Muscle layer of duodenum (tissue), 2 donors: ENCODE measurements around the gene KIF3A.

ENCODE experiments used
- H3K27ac ChIP-seq: one replicate; pipeline ENCODE4 v1.7.0; 2013; ENCODE audit warnings: mild to moderate bottlenecking, low read length
- H3K27me3 ChIP-seq: one replicate; pipeline ENCODE4 v1.7.0; 2013; ENCODE audit warnings: low read depth, mild to moderate bottlenecking, control low read depth, low read length
- H3K36me3 ChIP-seq, 2 donors: one replicate each; pipeline ENCODE4 v1.7.0; 2013; ENCODE audit warnings: low read length in 2 of 2, control low read depth in 1 of 2, mild to moderate bottlenecking in 1 of 2; ENCODE audit not compliant: insufficient read depth in 2 of 2, control insufficient read depth in 1 of 2
- H3K4me1 ChIP-seq, 2 donors: one replicate each; pipeline ENCODE4 v1.7.0; 2013; ENCODE audit warnings: low read length in 2 of 2, mild to moderate bottlenecking in 2 of 2, control low read depth in 1 of 2, moderate library complexity in 1 of 2; ENCODE audit not compliant: insufficient read depth in 2 of 2, control insufficient read depth in 1 of 2
- H3K4me3 ChIP-seq, 2 donors: one replicate each; pipeline ENCODE4 v1.7.0; 2013; ENCODE audit warnings: low read length in 2 of 2, low read depth in 1 of 2, mild to moderate bottlenecking in 1 of 2
- H3K9me3 ChIP-seq, 2 donors: one replicate each; pipeline ENCODE4 v1.7.0; 2013; ENCODE audit warnings: low read length in 2 of 2, control low read depth in 1 of 2, mild to moderate bottlenecking in 1 of 2; ENCODE audit not compliant: control insufficient read depth in 1 of 2
- donor health status: healthy.

Gene KIF3A

DNA sequence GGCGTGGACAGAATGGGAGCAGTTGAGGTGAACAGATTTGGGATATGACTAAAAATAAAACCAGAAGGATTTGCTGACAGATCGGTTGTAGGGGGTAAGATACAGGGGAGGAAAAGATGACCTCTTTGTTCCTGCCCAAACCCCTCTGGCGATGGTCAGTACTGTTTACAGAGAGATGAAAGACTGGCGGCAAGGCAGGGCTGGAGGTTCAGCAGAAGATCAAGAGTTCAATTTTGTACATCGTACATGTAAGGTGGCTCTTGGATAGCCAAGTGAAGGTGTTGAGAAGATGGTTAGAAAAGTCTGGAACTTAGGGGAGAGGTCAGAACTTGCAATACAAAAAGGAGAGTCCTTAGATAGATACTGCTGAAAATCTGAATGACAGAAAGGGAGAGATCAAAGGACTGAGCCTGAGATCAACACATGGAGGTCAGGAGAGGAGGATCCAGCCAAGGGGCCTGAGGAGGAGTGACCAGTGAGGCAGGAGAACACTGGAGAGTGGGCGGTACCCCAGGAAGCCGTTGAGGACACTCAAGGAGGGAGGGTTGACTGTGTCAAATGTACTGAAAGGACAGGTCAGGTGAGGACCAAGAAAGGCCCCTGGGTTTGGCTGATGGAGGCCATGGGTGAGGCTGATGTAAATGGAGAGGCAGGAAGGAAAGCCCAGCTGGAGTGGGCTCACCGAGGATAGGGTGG, 56.4 kb downstream of the KIF3A start:
- H3K9me3 ChIP-seq, result no peaks in the 10 kb centered on the region
- H3K27ac ChIP-seq, result no peak overlapping the region
- no peaks in the 10 kb centered on the region for H3K4me1 ChIP-seq
- H3K27me3 ChIP-seq, result no peaks in the 10 kb centered on the region
- H3K4me3 ChIP-seq, result no peak overlapping the region
- no peaks in the 10 kb centered on the region for H3K36me3 ChIP-seq

DNA sequence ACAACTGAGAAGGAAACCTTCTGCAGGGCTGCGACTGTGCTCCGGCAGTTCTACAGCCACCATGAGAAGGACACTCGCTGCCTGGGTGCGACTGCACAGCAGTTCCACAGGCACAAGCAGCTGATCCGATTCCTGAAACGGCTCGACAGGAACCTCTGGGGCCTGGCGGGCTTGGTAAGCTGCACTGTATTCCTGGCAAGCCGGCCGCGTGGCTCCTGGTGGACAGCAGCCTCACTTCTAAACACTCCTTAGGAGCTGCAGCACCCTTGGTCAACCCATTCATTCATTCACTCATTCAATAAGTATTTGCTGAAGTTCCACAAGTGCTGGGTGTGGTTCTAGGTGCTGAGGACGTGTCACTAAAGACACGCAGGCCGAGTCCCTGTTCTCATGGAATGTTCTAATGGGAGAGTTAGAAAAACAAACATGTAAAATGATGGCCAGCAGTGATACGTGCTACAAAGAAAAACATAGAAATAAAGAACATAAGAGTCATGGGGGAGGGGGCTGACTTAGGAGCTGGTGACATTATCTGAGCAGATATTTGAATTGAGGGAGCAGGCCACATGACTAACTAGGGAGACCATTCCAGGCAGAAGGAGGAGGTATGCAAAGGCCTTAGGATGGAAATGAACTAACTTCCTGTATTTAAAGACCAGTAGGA, 57.5 kb downstream of the KIF3A start:
- H3K36me3 ChIP-seq, result no peaks in the 10 kb centered on the region
- no peak overlapping the region for H3K4me3 ChIP-seq
- H3K4me1 ChIP-seq, result no peaks in the 10 kb centered on the region
- H3K9me3 ChIP-seq, result no peaks in the 10 kb centered on the region
- no peak overlapping the region for H3K27ac ChIP-seq
- no peaks in the 10 kb centered on the region for H3K27me3 ChIP-seq

DNA sequence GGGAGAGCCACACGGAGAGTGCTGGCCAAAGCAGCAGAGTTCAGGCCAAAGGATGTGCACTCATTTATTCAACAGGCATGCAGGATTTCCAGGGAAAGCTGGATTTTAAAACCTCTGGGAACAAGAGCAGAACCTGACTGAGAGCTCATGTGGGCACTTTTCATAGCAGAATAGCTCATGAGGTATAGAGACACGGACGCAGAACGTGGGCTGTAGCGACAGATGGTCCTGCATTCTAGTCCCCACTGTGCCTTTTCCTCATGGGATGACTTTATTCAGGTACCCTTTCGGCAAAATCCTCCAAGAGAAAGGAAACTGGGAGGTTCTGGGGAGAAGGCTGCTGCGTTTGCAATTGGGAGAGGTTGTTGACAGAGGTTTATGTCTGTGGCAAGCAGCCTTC, 58.2 kb downstream of the KIF3A start:
- no peaks in the 10 kb centered on the region for H3K27me3 ChIP-seq
- no peaks in the 10 kb centered on the region for H3K4me1 ChIP-seq
- H3K9me3 ChIP-seq, result no peaks in the 10 kb centered on the region
- H3K4me3 ChIP-seq, result no peak overlapping the region
- H3K36me3 ChIP-seq, result no peaks in the 10 kb centered on the region
- no peak overlapping the region for H3K27ac ChIP-seq

GRCh38 chr5:132678735-132679134, 58.6 kb downstream of the KIF3A start:
- Histone ChIP-seq H3K36me3 (no peaks in the 10 kb centered on the region), H3K9me3 (no peaks in the 10 kb centered on the region), H3K4me1 (no peaks in the 10 kb centered on the region), H3K27me3 (no peaks in the 10 kb centered on the region), H3K27ac (no peak overlapping the region), H3K4me3 (no peak overlapping the region)

DNA sequence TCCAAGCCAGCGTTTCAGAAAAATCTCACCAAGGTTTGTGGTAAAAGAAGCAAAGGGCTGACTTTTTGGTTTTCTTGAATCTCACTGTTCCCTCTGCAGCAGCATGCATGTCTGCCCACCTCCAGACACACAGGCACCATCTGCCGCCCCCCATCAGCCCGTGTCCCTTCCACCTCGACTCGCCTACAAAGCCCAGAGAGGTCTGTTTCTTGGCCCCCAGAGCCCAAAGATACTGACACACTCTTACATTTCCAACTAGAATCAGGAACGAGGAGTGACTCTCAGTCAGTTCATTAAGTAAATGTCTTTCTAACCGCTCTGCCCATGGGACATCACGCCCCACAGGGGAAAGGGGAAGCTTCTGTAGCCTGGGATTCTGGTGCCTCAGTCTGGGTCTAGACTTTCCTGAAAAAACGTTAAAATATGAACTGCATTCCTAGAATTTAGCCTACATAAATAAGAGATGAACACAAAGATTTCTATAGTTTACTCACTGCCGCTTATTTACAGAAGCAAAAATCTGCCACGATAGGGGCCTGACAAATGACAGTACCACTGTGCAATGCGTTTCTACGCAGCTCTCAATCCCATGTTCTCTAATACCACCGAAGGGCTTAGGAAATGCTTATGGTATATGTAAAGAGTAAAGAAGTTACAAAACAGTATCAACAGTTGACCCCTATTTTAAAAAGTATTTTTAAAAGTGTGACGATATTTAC, 59.5 kb downstream of the KIF3A start:
- no peaks in the 10 kb centered on the region for H3K9me3 ChIP-seq
- H3K27me3 ChIP-seq, result no peaks in the 10 kb centered on the region
- no peaks in the 10 kb centered on the region for H3K36me3 ChIP-seq
- no peaks in the 10 kb centered on the region for H3K4me1 ChIP-seq
- H3K27ac ChIP-seq, result no peak overlapping the region
- no peak overlapping the region for H3K4me3 ChIP-seq

- Histone ChIP-seq H3K4me1 (no peaks in the 10 kb centered on the region), H3K36me3 (no peaks in the 10 kb centered on the region), H3K4me3 (no peak overlapping the region), H3K27me3 (no peaks in the 10 kb centered on the region), H3K9me3 (no peaks in the 10 kb centered on the region), H3K27ac (no peak overlapping the region)
These were observed 60.2 kb downstream of the KIF3A start for GRCh38 chr5:132677191-132677590.

DNA sequence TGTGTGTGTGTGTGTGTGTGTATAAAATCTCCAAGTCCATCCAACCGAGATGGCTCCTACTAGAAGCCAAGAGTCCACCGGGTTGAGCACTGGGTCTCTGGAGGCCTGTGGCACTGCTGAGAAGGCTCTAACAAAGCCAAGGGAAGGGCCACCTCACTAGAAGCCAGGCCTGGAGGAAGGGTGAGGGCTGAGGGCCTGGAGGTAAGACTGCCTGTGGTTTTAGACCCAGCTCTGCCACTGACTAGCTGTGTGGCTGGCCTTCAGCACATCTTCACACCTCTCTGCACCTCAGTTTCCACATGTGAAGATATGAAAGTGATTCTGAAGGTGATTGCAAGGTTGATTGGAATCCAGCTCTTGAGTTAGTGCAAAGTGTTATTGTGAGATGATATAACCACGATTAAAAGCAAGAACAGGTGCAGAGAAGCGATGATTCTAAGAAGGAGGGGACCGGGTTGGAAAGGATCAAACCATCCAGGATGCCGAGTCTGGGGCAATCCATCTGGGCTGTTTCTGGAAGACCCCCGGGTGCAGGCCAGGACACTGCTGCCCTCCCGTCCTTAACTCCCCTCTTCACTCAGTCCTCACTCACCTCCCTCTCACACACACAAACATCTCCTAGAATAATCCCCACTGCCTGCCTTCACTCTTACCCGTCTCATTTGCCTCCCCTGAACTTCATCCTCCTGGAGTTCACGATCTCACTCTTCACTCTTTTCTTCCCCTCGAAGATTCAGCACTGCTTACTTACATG, 61.2 kb downstream of the KIF3A start:
- H3K4me1 ChIP-seq, result no peaks in the 10 kb centered on the region
- no peaks in the 10 kb centered on the region for H3K36me3 ChIP-seq
- no peaks in the 10 kb centered on the region for H3K9me3 ChIP-seq
- H3K27ac ChIP-seq, result no peak overlapping the region
- H3K27me3 ChIP-seq, result no peaks in the 10 kb centered on the region
- no peak overlapping the region for H3K4me3 ChIP-seq

DNA sequence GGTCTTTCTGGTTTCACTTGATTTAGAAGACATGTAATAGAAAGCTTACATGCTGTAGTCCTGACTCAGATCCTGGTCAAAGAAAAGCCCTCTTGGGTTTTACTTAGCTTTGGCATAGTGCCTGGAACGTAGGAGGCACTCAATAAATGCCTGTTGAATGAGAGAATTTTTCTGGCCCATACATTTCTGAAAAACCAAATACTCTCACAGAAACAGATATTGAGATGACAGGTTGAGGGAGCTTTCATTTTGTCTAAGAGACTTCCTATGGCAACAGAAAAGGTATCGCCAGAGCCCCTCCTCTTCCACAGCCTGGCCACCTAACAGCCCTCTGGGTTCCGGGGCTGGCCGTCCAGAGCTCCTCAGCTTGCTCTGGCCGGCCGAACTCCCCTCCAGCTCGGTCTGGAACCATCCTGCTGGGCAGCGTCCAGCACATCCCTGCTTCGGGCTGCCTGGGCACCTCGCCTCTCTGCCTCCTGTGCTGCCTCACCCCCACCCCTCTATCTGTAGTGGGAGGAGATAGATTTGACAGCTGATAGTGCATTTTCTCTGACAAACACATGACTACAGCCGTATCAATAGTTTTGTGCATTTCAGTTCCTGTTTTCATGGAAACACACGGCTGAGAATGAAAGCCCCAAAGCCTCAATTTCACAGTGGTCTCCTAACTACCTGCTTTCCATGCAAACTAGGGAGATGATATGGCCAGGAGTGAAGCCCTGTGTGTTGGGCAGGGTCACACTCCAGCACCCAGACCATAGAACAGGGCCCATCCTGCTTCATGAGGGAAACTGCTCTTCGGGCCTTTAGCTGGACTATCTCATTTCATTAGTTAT, 62.5 kb downstream of the KIF3A start:
- Histone ChIP-seq H3K4me1 (no peaks in the 10 kb centered on the region), H3K4me3 (peak overlapping the region in 1 of 2 donors; percentile 3), H3K27me3 (no peaks in the 10 kb centered on the region), H3K9me3 (no peaks in the 10 kb centered on the region), H3K36me3 (no peaks in the 10 kb centered on the region), H3K27ac (peak overlapping the region; percentile 53)

- Histone ChIP-seq H3K4me1 (no peaks in the 10 kb centered on the region), H3K27ac (peak within 1 kb of the TSS; percentile 53), H3K4me3 (peak within 1 kb of the TSS in 1 of 2 donors; percentile 3), H3K9me3 (no peaks in the 10 kb centered on the region), H3K27me3 (no peaks in the 10 kb centered on the region), H3K36me3 (no peaks in the 10 kb centered on the region)
These were observed 63.3 kb downstream of the KIF3A start, which contains the start of gene IL4 for GRCh38 chr5:132673939-132674630. IL4 (plus strand) TSS chr5:132673989; CDS start chr5:132674051, 62 bp downstream.

DNA sequence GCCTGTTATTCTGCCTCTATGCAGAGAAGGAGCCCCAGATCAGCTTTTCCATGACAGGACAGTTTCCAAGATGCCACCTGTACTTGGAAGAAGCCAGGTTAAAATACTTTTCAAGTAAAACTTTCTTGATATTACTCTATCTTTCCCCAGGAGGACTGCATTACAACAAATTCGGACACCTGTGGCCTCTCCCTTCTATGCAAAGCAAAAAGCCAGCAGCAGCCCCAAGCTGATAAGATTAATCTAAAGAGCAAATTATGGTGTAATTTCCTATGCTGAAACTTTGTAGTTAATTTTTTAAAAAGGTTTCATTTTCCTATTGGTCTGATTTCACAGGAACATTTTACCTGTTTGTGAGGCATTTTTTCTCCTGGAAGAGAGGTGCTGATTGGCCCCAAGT, 63.9 kb downstream of the KIF3A start:
- no peaks in the 10 kb centered on the region for H3K9me3 ChIP-seq
- H3K27me3 ChIP-seq, result no peaks in the 10 kb centered on the region
- no peaks in the 10 kb centered on the region for H3K36me3 ChIP-seq
- H3K4me1 ChIP-seq, result no peaks in the 10 kb centered on the region
- no peak overlapping the region for H3K4me3 ChIP-seq
- H3K27ac ChIP-seq, result no peak overlapping the region
